Measurements from ENCODE around the gene WDR27.

WDR27 gene

DNA sequence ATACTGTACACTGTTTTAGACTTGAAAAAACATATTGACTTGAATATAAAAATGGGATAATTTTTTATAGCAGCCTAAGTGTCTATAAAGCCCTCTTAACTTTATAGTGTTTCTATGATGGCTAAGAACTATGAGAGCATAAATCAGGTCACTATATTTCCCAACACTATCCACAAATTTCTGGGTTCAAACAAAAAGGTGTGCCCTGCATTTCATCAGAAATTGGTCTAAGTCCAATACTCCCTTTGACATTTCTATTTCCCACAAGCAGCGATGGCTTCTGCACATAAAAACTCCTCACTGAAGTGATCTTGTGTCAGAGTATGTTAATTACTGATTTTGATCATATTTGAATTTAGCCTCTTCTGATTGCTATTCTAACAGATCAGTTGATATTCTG, 143.9 kb downstream of the WDR27 start:
- H3K4me3 ChIP-seq (ENCODE audit: low read length) = no peak overlapping the region
- peaks cover 23% of the 10 kb centered on the region; the same call in 1 of the 2 replicates for H3K36me3 ChIP-seq (ENCODE audit: insufficient read depth, low read depth, low read length)
- peaks cover 4% of the 10 kb centered on the region; the same call in 1 of the 2 replicates for H3K4me1 ChIP-seq (ENCODE audit: insufficient read depth, low read length)
- H3K9me3 ChIP-seq (ENCODE audit: insufficient read depth, low read depth, low read length) = no peaks in the 10 kb centered on the region
- H3K9ac ChIP-seq (ENCODE audit: low read depth, low read length) = no peak overlapping the region
- H3K27me3 ChIP-seq (ENCODE audit: insufficient read depth, low read length) = no peaks in the 10 kb centered on the region
- H3K27ac ChIP-seq (ENCODE audit: low read length) = no peak overlapping the region

DNA sequence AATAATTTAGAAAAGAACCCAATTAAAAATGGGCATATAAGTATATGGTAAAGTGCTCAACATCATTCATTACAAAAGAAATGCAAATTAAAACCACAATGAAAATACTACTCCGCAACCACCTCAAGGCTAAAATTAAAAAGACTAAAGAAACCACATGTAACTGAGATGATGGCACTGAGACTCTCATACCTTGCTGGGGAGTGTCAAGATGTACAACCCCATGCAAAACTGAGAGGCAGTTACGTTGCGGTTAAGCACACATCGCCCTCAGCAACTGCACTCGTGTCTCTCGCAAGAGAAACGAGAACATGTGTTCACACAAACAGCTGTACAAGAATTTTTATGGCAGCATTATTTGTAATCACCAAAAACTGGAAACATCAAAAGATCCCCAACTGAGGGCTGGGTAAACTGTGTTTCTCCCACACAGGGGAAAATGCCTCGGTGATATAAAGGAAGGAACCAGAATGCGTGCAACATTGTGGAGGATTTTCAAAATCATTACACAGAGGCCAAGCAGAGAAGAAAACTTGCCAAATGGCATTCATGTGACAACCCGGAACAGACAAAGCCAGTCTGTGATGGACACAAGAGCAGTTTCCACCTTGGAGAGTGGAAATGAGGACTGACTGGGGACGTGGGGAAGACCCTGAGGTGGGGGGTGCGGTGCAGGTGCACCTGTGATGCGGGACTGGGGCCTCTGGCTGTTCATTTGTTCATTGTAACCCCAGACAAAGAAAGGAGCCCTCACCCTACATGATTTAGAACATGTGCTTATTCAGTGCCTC, 144.9 kb downstream of the WDR27 start:
- H3K9me3 ChIP-seq (ENCODE audit: insufficient read depth, low read depth, low read length) = no peaks in the 10 kb centered on the region
- no peaks in the 10 kb centered on the region for H3K27me3 ChIP-seq (ENCODE audit: insufficient read depth, low read length)
- H3K4me1 ChIP-seq (ENCODE audit: insufficient read depth, low read length) = peaks cover 4% of the 10 kb centered on the region; the same call in 1 of the 2 replicates
- no peak overlapping the region for H3K4me3 ChIP-seq (ENCODE audit: low read length)
- H3K36me3 ChIP-seq (ENCODE audit: insufficient read depth, low read depth, low read length) = peaks cover 23% of the 10 kb centered on the region; the same call in 1 of the 2 replicates
- H3K9ac ChIP-seq (ENCODE audit: low read depth, low read length) = no peak overlapping the region
- H3K27ac ChIP-seq (ENCODE audit: low read length) = no peak overlapping the region

DNA sequence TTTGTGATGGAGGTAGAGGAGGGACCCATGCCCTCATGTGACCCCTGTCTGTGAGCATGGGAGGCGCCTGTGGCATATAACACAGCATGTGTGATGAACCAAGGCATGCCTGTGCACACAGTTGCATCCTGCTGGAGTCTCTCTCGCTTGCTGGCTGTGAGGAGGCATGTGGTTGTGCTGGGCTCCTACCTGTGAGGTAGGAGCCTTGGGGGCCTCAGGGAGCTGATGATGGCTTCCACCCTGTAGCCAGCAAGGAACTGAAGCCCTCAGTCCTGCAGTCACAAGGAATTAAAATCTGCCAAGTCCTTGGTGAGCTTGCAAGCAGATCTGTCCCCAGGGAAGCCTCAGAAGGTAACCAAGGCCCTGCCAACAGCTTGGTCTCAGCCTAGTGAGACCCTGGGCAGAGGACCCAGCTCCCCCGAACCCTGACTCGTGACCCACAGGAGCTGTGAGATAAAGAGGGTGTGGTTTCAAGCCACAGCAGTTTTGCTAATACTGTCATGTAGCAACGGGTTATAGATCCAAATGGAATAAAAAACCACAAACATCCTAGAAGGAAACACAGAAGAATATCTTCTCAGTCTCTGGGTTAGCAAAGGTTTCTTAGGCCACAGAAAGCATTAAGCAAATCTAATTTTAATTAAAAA, 145.7 kb downstream of the WDR27 start:
- Histone ChIP-seq H3K4me1 (ENCODE audit: insufficient read depth, low read length) (peaks cover 4% of the 10 kb centered on the region; the same call in 1 of the 2 replicates), H3K9me3 (ENCODE audit: insufficient read depth, low read depth, low read length) (no peaks in the 10 kb centered on the region), H3K4me3 (ENCODE audit: low read length) (no peak overlapping the region), H3K27me3 (ENCODE audit: insufficient read depth, low read length) (no peaks in the 10 kb centered on the region), H3K27ac (ENCODE audit: low read length) (no peak overlapping the region), H3K36me3 (ENCODE audit: insufficient read depth, low read depth, low read length) (peaks cover 23% of the 10 kb centered on the region; the same call in 1 of the 2 replicates), H3K9ac (ENCODE audit: low read depth, low read length) (no peak overlapping the region)

DNA sequence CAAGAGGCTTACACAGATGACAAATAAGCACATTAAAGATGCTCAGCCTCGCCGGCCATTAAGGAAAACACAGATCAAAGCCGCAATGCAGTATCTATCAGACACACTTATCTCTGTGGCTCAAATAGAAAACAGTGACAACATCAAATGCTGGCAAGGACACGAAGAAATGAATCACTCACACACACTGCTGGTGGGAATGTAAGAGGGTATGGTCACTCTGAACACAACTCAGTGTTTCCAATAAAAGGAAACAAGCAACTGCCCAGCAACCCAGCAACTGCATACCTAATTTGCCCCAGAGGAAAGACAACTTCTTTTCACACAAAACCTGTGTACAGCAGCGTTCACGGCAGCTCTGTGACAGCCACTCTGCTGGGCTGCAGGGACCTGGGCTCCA, 155.8 kb downstream of the WDR27 start:
- H3K4me1 ChIP-seq (ENCODE audit: insufficient read depth, low read length) = no peaks in the 10 kb centered on the region
- no peak overlapping the region for H3K27ac ChIP-seq (ENCODE audit: low read length)
- no peak overlapping the region for H3K4me3 ChIP-seq (ENCODE audit: low read length)
- no peaks in the 10 kb centered on the region for H3K27me3 ChIP-seq (ENCODE audit: insufficient read depth, low read length)
- no peaks in the 10 kb centered on the region for H3K36me3 ChIP-seq (ENCODE audit: insufficient read depth, low read depth, low read length)
- H3K9ac ChIP-seq (ENCODE audit: low read depth, low read length) = no peak overlapping the region
- H3K9me3 ChIP-seq (ENCODE audit: insufficient read depth, low read depth, low read length) = peaks cover 17% of the 10 kb centered on the region

DNA sequence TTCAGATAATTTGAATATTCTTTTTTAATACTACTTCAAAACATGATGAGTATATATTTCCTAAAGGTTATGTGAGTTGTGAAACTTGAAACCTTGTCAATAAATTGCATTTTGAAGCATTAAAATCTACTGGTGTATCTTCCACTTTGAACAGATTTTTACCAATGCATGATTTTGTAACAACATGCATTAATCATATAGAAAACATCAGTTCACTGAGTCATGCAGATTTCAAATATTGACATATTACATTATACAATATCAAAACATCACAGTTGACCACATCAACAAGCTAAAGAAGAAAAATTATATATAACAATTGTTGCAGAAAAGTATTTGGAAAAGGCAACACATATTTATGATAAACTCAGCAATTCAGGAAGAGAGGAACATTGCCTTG, 158.1 kb downstream of the WDR27 start:
- H3K9ac ChIP-seq (ENCODE audit: low read depth, low read length) = no peak overlapping the region
- peaks cover 11% of the 10 kb centered on the region for H3K9me3 ChIP-seq (ENCODE audit: insufficient read depth, low read depth, low read length)
- H3K27me3 ChIP-seq (ENCODE audit: insufficient read depth, low read length) = no peaks in the 10 kb centered on the region
- no peaks in the 10 kb centered on the region for H3K36me3 ChIP-seq (ENCODE audit: insufficient read depth, low read depth, low read length)
- H3K4me1 ChIP-seq (ENCODE audit: insufficient read depth, low read length) = no peaks in the 10 kb centered on the region
- no peak overlapping the region for H3K4me3 ChIP-seq (ENCODE audit: low read length)
- H3K27ac ChIP-seq (ENCODE audit: low read length) = no peak overlapping the region

DNA sequence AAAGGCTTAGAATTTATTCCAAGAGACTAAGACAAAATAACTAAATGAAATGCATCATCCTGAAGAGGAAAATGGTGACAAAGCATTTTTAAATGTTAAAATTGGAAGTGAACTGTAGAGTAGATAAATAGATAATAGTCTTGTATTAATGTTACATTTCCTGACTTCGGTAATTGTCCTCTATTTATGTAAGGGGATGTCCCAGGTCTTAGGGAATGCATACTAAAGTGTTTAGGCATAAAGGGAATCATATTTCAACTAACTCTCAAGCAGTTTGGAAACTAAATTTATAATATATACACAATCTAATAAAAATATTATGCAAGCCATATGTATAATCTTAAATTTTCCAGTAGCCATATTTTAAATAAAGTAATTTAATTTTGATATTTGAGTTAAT, 159.3 kb downstream of the WDR27 start:
- no peak overlapping the region for H3K9ac ChIP-seq (ENCODE audit: low read depth, low read length)
- H3K27me3 ChIP-seq (ENCODE audit: insufficient read depth, low read length) = no peaks in the 10 kb centered on the region
- peaks cover 3% of the 10 kb centered on the region for H3K9me3 ChIP-seq (ENCODE audit: insufficient read depth, low read depth, low read length)
- no peak overlapping the region for H3K4me3 ChIP-seq (ENCODE audit: low read length)
- no peaks in the 10 kb centered on the region for H3K36me3 ChIP-seq (ENCODE audit: insufficient read depth, low read depth, low read length)
- H3K4me1 ChIP-seq (ENCODE audit: insufficient read depth, low read length) = no peaks in the 10 kb centered on the region
- H3K27ac ChIP-seq (ENCODE audit: low read length) = no peak overlapping the region

DNA sequence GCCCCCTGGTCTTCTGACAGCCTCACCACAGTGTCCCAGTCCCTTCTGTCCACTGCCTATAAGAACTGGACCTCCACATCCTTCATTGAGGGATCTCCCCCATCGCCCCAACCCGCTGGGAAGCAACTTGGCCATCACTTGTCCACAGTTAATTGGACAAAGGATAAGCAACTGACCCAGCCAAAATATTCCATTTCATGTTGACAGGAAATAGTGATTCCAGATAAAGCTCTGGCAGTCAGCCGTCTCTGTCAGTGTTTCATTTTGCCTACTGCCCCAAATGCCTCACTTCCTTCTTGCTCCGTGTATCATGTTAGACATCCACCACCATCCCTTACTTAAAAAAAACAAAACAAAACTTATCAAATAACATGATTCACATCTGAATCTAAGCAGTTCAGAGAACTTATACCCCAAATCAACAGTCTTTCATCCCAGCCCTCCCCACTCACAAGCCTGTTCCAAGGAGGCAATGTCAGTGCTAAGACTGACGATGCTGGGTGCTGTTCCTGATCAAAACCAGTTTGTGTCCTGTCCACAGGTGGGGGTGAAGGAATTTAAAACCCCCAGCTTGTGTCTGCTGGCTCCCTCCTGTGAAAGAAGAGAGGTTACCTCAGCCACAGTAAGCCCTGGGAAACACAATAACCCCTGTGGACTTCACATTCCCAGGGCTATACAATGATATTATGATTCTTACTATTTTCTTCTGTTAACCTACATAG, 162.5 kb downstream of the WDR27 start:
- H3K27ac ChIP-seq (ENCODE audit: low read length) = no peak overlapping the region
- H3K27me3 ChIP-seq (ENCODE audit: insufficient read depth, low read length) = no peaks in the 10 kb centered on the region
- no peaks in the 10 kb centered on the region for H3K36me3 ChIP-seq (ENCODE audit: insufficient read depth, low read depth, low read length)
- no peak overlapping the region for H3K9ac ChIP-seq (ENCODE audit: low read depth, low read length)
- H3K9me3 ChIP-seq (ENCODE audit: insufficient read depth, low read depth, low read length) = peaks cover 28% of the 10 kb centered on the region
- no peak overlapping the region for H3K4me3 ChIP-seq (ENCODE audit: low read length)
- H3K4me1 ChIP-seq (ENCODE audit: insufficient read depth, low read length) = no peaks in the 10 kb centered on the region

DNA sequence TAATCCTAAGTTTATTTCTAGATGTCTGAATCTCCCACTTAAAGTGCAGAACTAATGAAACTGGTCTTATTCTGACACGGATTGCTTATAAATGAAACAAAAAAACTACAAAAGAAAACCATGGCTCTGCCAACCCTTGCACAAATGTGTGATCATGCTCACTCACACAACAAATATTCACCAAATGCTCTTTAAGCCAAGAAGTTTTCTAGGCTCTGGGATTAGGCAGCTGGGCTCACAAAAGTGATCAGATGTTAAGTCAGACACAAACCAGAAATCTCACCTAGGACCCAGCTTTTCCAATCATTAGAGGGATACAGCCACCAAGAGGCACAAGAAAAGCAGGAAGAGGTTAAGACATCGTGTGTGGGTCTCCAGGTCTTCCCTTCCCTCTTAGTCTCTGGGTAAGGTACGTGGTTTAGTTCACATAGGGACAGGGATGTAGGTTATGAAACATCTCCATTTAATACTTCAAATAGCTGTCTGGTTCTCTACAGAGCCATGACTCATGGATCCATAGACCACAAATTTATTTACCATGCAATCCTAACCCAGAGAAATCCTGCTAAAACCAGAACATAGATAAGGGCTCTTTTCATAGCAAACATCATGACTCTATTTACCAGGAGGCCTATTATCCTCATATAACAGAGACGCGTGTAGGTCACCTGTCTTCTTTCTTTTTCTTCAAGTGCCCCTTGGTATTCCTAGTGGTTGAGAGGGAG, 165.2 kb downstream of the WDR27 start:
- Histone ChIP-seq H3K36me3 (ENCODE audit: insufficient read depth, low read depth, low read length) (no peaks in the 10 kb centered on the region), H3K4me1 (ENCODE audit: insufficient read depth, low read length) (no peaks in the 10 kb centered on the region), H3K27me3 (ENCODE audit: insufficient read depth, low read length) (no peaks in the 10 kb centered on the region), H3K9ac (ENCODE audit: low read depth, low read length) (no peak overlapping the region), H3K9me3 (ENCODE audit: insufficient read depth, low read depth, low read length) (peaks cover 28% of the 10 kb centered on the region), H3K27ac (ENCODE audit: low read length) (no peak overlapping the region), H3K4me3 (ENCODE audit: low read length) (no peak overlapping the region)

DNA sequence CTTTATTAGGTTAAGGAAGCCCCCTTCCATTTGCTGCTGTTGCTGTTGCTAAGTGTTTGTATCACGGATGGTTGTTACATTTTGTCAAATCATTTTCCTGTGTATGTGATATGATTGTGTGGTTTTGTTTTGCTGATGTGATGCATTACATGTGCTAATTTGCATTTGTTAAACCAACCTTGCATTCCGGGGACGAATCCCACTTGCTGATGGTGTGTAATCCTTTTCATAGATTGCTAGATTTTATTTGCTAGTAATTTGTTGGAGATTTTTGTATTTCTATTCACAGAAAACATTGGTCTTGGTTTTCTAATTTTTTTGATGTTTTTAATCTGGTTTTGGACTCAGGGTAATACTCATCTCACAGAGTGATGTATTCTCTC, 167.8 kb downstream of the WDR27 start:
- Histone ChIP-seq H3K36me3 (ENCODE audit: insufficient read depth, low read depth, low read length) (no peaks in the 10 kb centered on the region), H3K9me3 (ENCODE audit: insufficient read depth, low read depth, low read length) (peaks cover 28% of the 10 kb centered on the region), H3K4me3 (ENCODE audit: low read length) (no peak overlapping the region), H3K4me1 (ENCODE audit: insufficient read depth, low read length) (no peaks in the 10 kb centered on the region), H3K27me3 (ENCODE audit: insufficient read depth, low read length) (no peaks in the 10 kb centered on the region), H3K9ac (ENCODE audit: low read depth, low read length) (no peak overlapping the region), H3K27ac (ENCODE audit: low read length) (no peak overlapping the region)

DNA sequence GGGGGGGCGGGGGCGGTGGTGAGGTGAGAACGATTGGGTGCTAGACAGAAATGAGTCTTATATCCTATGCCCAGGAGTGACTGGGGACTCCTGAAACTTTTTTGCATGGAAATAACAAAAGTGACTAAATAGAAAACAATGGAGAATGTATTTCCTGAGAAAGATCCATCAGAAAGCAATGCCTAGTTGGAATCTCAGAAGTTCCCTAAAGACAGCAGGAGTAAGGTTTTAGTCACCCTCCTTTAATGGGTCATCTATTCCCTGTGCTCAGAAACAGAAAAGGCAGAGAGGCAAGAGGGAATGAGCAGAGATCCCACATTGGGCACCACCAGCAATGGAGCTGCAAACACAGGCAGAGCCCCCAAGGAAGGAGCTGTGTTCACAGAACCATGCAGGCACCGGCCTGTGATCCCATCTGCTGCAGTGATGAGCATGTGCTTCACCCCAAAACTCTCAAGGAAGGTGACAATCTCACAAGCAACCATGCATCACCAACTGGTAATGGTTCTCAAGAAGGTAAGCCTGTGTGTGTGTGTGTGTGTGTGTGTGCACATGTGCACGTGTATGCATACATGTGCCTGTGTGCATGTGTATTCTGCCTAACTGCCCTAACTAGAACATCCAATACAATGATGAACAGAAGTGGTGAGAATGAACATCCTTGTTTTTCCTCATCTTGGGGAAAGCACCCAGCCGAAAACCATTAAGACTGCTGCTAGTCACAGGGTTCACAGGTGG, 168.4 kb downstream of the WDR27 start:
- no peaks in the 10 kb centered on the region for H3K4me1 ChIP-seq (ENCODE audit: insufficient read depth, low read length)
- no peak overlapping the region for H3K4me3 ChIP-seq (ENCODE audit: low read length)
- no peak overlapping the region for H3K9ac ChIP-seq (ENCODE audit: low read depth, low read length)
- H3K36me3 ChIP-seq (ENCODE audit: insufficient read depth, low read depth, low read length) = no peaks in the 10 kb centered on the region
- H3K27me3 ChIP-seq (ENCODE audit: insufficient read depth, low read length) = no peaks in the 10 kb centered on the region
- no peak overlapping the region for H3K27ac ChIP-seq (ENCODE audit: low read length)
- peaks cover 28% of the 10 kb centered on the region for H3K9me3 ChIP-seq (ENCODE audit: insufficient read depth, low read depth, low read length)

DNA sequence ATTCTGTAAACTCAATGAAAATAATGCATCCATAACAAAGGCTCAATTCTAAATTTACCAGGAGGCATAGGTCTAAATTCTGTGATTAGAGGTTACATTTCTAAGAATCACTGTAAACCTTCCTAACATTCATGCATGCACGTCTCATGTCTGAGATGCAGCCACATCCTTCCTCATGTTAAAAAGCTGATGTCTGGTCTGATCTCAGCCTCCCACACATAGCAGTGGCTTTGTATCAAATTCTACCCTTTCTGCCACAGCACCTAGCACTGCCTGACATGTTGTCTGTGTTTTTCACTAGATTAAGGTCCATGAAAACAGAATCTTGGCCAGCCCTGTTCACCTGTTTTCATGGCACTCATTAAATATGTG, 171.1 kb downstream of the WDR27 start:
- no peak overlapping the region for H3K27ac ChIP-seq (ENCODE audit: low read length)
- H3K9me3 ChIP-seq (ENCODE audit: insufficient read depth, low read depth, low read length) = peaks cover 11% of the 10 kb centered on the region; the same call in 1 of the 2 replicates
- no peak overlapping the region for H3K9ac ChIP-seq (ENCODE audit: low read depth, low read length)
- no peaks in the 10 kb centered on the region for H3K27me3 ChIP-seq (ENCODE audit: insufficient read depth, low read length)
- no peaks in the 10 kb centered on the region for H3K36me3 ChIP-seq (ENCODE audit: insufficient read depth, low read depth, low read length)
- no peaks in the 10 kb centered on the region for H3K4me1 ChIP-seq (ENCODE audit: insufficient read depth, low read length)
- H3K4me3 ChIP-seq (ENCODE audit: low read length) = no peak overlapping the region

Measured in iPS-20b (cell line).